22Rv1 (cell line): ENCODE data around the gene IFITM10.

Experiments used
- ZFX ChIP-seq: fragments of 450-650 bp; IDR thresholded peaks from 2 replicates; pipeline ENCODE4 v1.6.1; 2017; ENCODE audit warnings: antibody characterized with exemption, borderline replicate concordance
- TF ChIP-seq, protein P1 (sequence below): fragments of 450-650 bp; IDR thresholded peaks from 2 replicates; pipeline ENCODE4 v1.5.1; 2017; ENCODE audit warnings: mild to moderate bottlenecking

- TF ChIP-seq, protein P1, sequence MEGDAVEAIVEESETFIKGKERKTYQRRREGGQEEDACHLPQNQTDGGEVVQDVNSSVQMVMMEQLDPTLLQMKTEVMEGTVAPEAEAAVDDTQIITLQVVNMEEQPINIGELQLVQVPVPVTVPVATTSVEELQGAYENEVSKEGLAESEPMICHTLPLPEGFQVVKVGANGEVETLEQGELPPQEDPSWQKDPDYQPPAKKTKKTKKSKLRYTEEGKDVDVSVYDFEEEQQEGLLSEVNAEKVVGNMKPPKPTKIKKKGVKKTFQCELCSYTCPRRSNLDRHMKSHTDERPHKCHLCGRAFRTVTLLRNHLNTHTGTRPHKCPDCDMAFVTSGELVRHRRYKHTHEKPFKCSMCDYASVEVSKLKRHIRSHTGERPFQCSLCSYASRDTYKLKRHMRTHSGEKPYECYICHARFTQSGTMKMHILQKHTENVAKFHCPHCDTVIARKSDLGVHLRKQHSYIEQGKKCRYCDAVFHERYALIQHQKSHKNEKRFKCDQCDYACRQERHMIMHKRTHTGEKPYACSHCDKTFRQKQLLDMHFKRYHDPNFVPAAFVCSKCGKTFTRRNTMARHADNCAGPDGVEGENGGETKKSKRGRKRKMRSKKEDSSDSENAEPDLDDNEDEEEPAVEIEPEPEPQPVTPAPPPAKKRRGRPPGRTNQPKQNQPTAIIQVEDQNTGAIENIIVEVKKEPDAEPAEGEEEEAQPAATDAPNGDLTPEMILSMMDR: no peak
- TF ChIP-seq ZFX: no peak
Measured at GRCh38 chr11:1692708-1693326, 57.6 kb downstream of the IFITM10 start.
